ENCODE measurements around the gene ADISSP. TPM values are rescaled to one million over a fixed set of nuclear protein-coding genes. Genes with fewer than 3 reads are reported as not detected.

The ADISSP gene
- total and polyA plus RNA-seq, 2 of the 13 experiments (the other 11 are each of a cell fraction or from before 2014, with no cell fraction given) = 38.3 to 90.6 TPM

GRCh38 chr20:3777716-3778629 lies 10.4 kb upstream of the ADISSP start (continued):
- TF ChIP-seq MED8 (CRISPR knock-in tag; IDR thresholded peaks at IDR 0.05; ENCODE audit: insufficient replicate concordance) = no peak
- no peak for TF ChIP-seq ZNF318 (CRISPR knock-in tag; IDR thresholded peaks at IDR 0.05)
- no peak for TF ChIP-seq PHF5A (CRISPR knock-in tag; IDR thresholded peaks at IDR 0.05; ENCODE audit: low read depth, unreplicated experiment)
- TF ChIP-seq MXD1 (CRISPR knock-in tag; IDR thresholded peaks at IDR 0.05) = peak; percentile 43
- TF ChIP-seq NONO (IDR thresholded peaks at IDR 0.05) = no peak
- no peak for TF ChIP-seq NONO (CRISPR knock-in tag; conservative IDR thresholded peaks at IDR 0.05)
- no peak for TF ChIP-seq SMYD3 (CRISPR knock-in tag; IDR thresholded peaks at IDR 0.05)
- TF ChIP-seq ZNF878 (CRISPR knock-in tag; IDR thresholded peaks at IDR 0.05) = no peak
- peak; percentile 46; the same call in 1 of the 2 replicates for TF ChIP-seq ZNF703 (CRISPR knock-in tag; IDR thresholded peaks at IDR 0.05; ENCODE audit: borderline replicate concordance)
- TF ChIP-seq ZNF652 (CRISPR knock-in tag; IDR thresholded peaks at IDR 0.05; ENCODE audit: borderline replicate concordance, low read depth) = no peak
- no peak for TF ChIP-seq TARDBP (CRISPR knock-in tag; IDR thresholded peaks at IDR 0.05)
- TF ChIP-seq ZFP91 (CRISPR knock-in tag; IDR thresholded peaks at IDR 0.05; ENCODE audit: borderline replicate concordance) = peak; percentile 73; the same call in 1 of the 2 replicates
- no peak; the same call in 1 of the 2 replicates for TF ChIP-seq RELA (CRISPR knock-in tag; IDR thresholded peaks at IDR 0.05)
- TF ChIP-seq NFE2L1 (CRISPR knock-in tag; IDR thresholded peaks at IDR 0.05; ENCODE audit: borderline replicate concordance) = no peak
- peak; percentile 44; the same call in 1 of the 2 replicates for TF ChIP-seq HIVEP1 (CRISPR knock-in tag; IDR thresholded peaks at IDR 0.05)
- no peak for TF ChIP-seq MYNN (CRISPR knock-in tag; IDR thresholded peaks at IDR 0.05; ENCODE audit: low read depth)
- peak; percentile 4; the same call in 1 of the 2 replicates for TF ChIP-seq ZNF143 (CRISPR knock-in tag; IDR thresholded peaks at IDR 0.05)
- TF ChIP-seq ZSCAN9 (CRISPR knock-in tag; IDR thresholded peaks at IDR 0.05; ENCODE audit: borderline replicate concordance) = no peak

Data from HepG2 (cell line).